Esophagus squamous epithelium (tissue), 4 donors: ENCODE measurements around the gene LRRTM3.

ENCODE experiments used
- CTCF ChIP-seq, 6 experiments: fragments of 450-650 bp in 4 of 6; fragments of 200-600 bp in 2 of 6; sonication (generic) in 2 of 6; IDR thresholded peaks; one replicate each; pipeline ENCODE4 v1.5.1; 2016 to 2019; ENCODE audit warnings: antibody characterized with exemption in 6 of 6, mild to moderate bottlenecking in 4 of 6, moderate library complexity in 4 of 6
- POLR2A ChIP-seq, 4 donors: fragments of 450-650 bp; IDR thresholded peaks; one replicate each; pipeline ENCODE4 v1.6.1; 2017; ENCODE audit warnings: antibody characterized with exemption in 4 of 4, mild to moderate bottlenecking in 4 of 4, moderate library complexity in 3 of 4

- no peak for TF ChIP-seq CTCF (IDR thresholded peaks at IDR 0.05)
- TF ChIP-seq POLR2A (IDR thresholded peaks at IDR 0.05): no peak
Measured at GRCh38 chr10:66927971-66928770, 2.3 kb downstream of the LRRTM3 start.
